ENCODE measurements around the gene GRPR. TPM values are rescaled to one million over a fixed set of nuclear protein-coding genes. Genes with fewer than 3 reads are reported as not detected.

The GRPR gene
- total RNA-seq = 2.2 TPM

- DNase-seq = peak; percentile 47
Observed at GRCh38 chrX:16123222-16123786, at the start of gene GRPR. TSS of gene GRPR (plus strand) at chrX:16123565. CDS start at chrX:16123954, 389 bp downstream.

GRCh38 chrX:16075087-16075486 is 48.3 kb upstream of the GRPR start:
- no peak for DNase-seq

GRCh38 chrX:16076834-16077233 is 46.5 kb upstream of the GRPR start:
- DNase-seq = no peak

- no peak for DNase-seq
Observed at GRCh38 chrX:16077811-16078210, 45.6 kb upstream of the GRPR start.

GRCh38 chrX:16081357-16081756 is 42.0 kb upstream of the GRPR start:
- DNase-seq = no peak

GRCh38 chrX:16082470-16083085 is 40.8 kb upstream of the GRPR start:
- no peak for DNase-seq

- DNase-seq = no peak
Observed at GRCh38 chrX:16087076-16087475, 36.3 kb upstream of the GRPR start.

GRCh38 chrX:16089086-16089485 is 34.3 kb upstream of the GRPR start:
- DNase-seq = no peak

GRCh38 chrX:16096141-16096540 is 27.2 kb upstream of the GRPR start:
- no peak for DNase-seq

- no peak for DNase-seq
Observed at GRCh38 chrX:16100673-16101072, 22.7 kb upstream of the GRPR start.

- no peak for DNase-seq
Observed at GRCh38 chrX:16101581-16101980, 21.8 kb upstream of the GRPR start.

- DNase-seq = no peak
Observed at GRCh38 chrX:16103625-16104024, 19.7 kb upstream of the GRPR start.

GRCh38 chrX:16112428-16112827 is 10.9 kb upstream of the GRPR start:
- DNase-seq = no peak

- DNase-seq = no peak
Observed at GRCh38 chrX:16113978-16114565, 9.3 kb upstream of the GRPR start.

- no peak for DNase-seq
Observed at GRCh38 chrX:16114611-16115010, 8.8 kb upstream of the GRPR start.

GRCh38 chrX:16119353-16120220 is 3.8 kb upstream of the GRPR start:
- no peak for DNase-seq

- DNase-seq = no peak
Observed at GRCh38 chrX:16120431-16120830, 2.9 kb upstream of the GRPR start.

GRCh38 chrX:16124201-16124600 is 836 bp downstream of the GRPR start:
- no peak for DNase-seq

- no peak for DNase-seq
Observed at GRCh38 chrX:16125520-16126149, 2.3 kb downstream of the GRPR start.

- DNase-seq = no peak
Observed at GRCh38 chrX:16130707-16131106, 7.3 kb downstream of the GRPR start.

- no peak for DNase-seq
Observed at GRCh38 chrX:16134936-16135335, 11.6 kb downstream of the GRPR start.

GRCh38 chrX:16136080-16136479 is 12.7 kb downstream of the GRPR start:
- DNase-seq = no peak

All from occipital lobe (tissue), 2 donors.